Thyroid gland (tissue), 4 donors: ENCODE data around the gene ERCC6L. TPM values are rescaled to one million over a fixed set of nuclear protein-coding genes. Genes with fewer than 3 reads are reported as not detected.
A peak's percentile ranks its signal among the peaks of the same experiment; 100 is the strongest.

Experiments used
- DNase-seq, 2 donors: peaks; one replicate each; pipeline ENCODE4 v3.0.0-alpha.2; 2019
- H3K27ac ChIP-seq, 3 donors: fragments of 200-600 bp; sonication (generic); 1 replicate in 2 of 3; 2 replicates in 1 of 3; pipeline ENCODE4 v1.5.1; 2016 to 2019; ENCODE audit warnings: mild to moderate bottlenecking in 1 of 3, moderate library complexity in 1 of 3
- H3K27me3 ChIP-seq: fragments of 200-600 bp; sonication (generic); one replicate; pipeline ENCODE4 v1.5.1; 2019
- H3K36me3 ChIP-seq, 2 donors: fragments of 200-600 bp; sonication (generic); one replicate each; pipeline ENCODE4 v1.5.1; 2016 to 2019
- H3K4me1 ChIP-seq, 2 donors: fragments of 200-600 bp; sonication (generic); one replicate each; pipeline ENCODE4 v1.5.1; 2017 to 2019
- H3K4me3 ChIP-seq, 3 donors: fragments of 200-600 bp; sonication (generic); replicated peaks in 1 of 3; 1 replicate in 2 of 3; 2 replicates in 1 of 3; pipeline ENCODE4 v1.5.1; 2016; ENCODE audit warnings: mild to moderate bottlenecking in 1 of 3
- H3K9me3 ChIP-seq: fragments of 200-600 bp; sonication (generic); one replicate; pipeline ENCODE4 v1.5.1; 2017
- POLR2A ChIP-seq, 2 donors: fragments of 450-650 bp; IDR thresholded peaks; one replicate each; pipeline ENCODE4 v1.6.1; 2017; ENCODE audit warnings: antibody characterized with exemption in 2 of 2, mild to moderate bottlenecking in 2 of 2, moderate library complexity in 1 of 2
- WGBS, 2 donors: methylation state at CpG; one replicate each; pipeline ENCODE4 v1.1.5; 2017; 5-methylcytosine and 5-hydroxymethylcytosine counted together
- intact Hi-C: fragments of 100-400 bp; cut with DNase I; formaldehyde crosslinking; loops from one replicate; pipeline ENCODE4 v1.15.1; 2023
- total RNA-seq, 4 donors: library from RNA; depleted of rRNA; stranded (reverse); fragments of >200 nt; gene quantifications; one replicate each; pipeline ENCODE4 v1.2.3, GENCODE V29; 2016
- TF ChIP-seq, protein P1 (sequence below), 6 experiments: fragments of 200-600 bp in 3 of 6; fragments of 450-650 bp in 3 of 6; sonication (generic) in 3 of 6; IDR thresholded peaks; one replicate each; pipeline ENCODE4 v1.5.1; 2016 to 2019; ENCODE audit warnings: antibody characterized with exemption in 6 of 6, mild to moderate bottlenecking in 2 of 6, inconsistent platforms in 1 of 6, moderate library complexity in 1 of 6

ERCC6L gene
- total RNA-seq, 4 donors from 2014 or later = 0.13 TPM; not detected in 3

DNA sequence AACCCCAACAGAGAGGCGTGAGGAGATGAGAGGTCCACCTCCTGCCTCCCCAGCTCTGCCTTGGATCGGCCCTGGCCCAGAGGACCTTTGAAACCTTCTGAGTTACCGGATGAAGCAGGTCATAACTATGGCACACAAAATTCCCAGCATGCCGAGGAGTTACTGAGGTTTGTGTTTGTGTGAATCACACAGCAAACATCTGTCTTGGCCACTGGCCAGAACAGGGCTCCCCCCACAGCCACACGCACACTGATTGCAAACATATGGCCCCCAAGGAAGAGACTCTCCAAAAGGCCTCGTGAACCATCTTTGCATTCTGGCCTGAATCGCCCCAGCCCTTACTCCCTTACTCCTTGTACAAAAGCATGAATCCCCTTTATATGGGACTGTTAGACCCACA is 19.3 kb upstream of the ERCC6L start:
- WGBS, 2 donors = 83 to 87% methylated on average over 1 to 6 of the region's 7 CpGs
- no peaks in the 10 kb centered on the region for H3K27me3 ChIP-seq
- no peak overlapping the region for H3K27ac ChIP-seq

DNA sequence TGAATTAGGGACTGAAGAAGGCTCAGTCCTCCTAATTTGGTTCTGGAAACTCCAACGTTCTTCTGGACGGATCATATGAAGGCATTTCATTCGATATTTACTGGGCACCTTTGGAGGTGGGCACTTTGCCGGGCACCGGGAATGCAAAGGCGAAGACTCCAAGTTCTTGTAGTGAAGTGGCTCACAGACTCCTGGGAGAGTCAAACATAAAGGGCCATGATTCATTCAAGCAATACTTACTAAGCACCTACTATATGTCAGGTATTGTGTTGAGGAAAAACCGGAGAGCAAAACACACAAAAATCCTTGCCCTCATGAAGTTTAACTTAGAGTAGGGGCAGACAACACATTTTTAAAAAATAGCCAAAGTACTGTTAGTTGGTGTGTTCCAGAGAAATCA is 17.0 kb upstream of the ERCC6L start:
- no peak for TF ChIP-seq POLR2A (IDR thresholded peaks at IDR 0.05)
- TF ChIP-seq, protein P1, sequence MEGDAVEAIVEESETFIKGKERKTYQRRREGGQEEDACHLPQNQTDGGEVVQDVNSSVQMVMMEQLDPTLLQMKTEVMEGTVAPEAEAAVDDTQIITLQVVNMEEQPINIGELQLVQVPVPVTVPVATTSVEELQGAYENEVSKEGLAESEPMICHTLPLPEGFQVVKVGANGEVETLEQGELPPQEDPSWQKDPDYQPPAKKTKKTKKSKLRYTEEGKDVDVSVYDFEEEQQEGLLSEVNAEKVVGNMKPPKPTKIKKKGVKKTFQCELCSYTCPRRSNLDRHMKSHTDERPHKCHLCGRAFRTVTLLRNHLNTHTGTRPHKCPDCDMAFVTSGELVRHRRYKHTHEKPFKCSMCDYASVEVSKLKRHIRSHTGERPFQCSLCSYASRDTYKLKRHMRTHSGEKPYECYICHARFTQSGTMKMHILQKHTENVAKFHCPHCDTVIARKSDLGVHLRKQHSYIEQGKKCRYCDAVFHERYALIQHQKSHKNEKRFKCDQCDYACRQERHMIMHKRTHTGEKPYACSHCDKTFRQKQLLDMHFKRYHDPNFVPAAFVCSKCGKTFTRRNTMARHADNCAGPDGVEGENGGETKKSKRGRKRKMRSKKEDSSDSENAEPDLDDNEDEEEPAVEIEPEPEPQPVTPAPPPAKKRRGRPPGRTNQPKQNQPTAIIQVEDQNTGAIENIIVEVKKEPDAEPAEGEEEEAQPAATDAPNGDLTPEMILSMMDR (IDR thresholded peaks at IDR 0.05) = no peak
- 53 to 73% methylated on average over 7 of the region's 7 CpGs for WGBS, 2 donors
- Histone ChIP-seq H3K27me3 (no peaks in the 10 kb centered on the region), H3K4me3 (no peak overlapping the region), H3K36me3 (no peaks in the 10 kb centered on the region), H3K4me1 (peaks cover 0 to 11% of the 10 kb centered on the region in 2 donors), H3K27ac (peak overlapping the region in 1 of 3 donors; percentile 69), H3K9me3 (no peaks in the 10 kb centered on the region)
- no peak for DNase-seq
- intact Hi-C loops = no loop called here

More for the DNA sequence above, 19.3 kb upstream of the ERCC6L start:
- Histone ChIP-seq H3K4me1 (peaks cover 4 to 18% of the 10 kb centered on the region in 2 donors), H3K4me3 (no peak overlapping the region), H3K9me3 (no peaks in the 10 kb centered on the region), H3K36me3 (no peaks in the 10 kb centered on the region)
- TF ChIP-seq POLR2A (IDR thresholded peaks at IDR 0.05) = no peak
- TF ChIP-seq, protein P1 (IDR thresholded peaks at IDR 0.05) = no peak
- intact Hi-C loops = no loop called here
- no peak for DNase-seq

DNA sequence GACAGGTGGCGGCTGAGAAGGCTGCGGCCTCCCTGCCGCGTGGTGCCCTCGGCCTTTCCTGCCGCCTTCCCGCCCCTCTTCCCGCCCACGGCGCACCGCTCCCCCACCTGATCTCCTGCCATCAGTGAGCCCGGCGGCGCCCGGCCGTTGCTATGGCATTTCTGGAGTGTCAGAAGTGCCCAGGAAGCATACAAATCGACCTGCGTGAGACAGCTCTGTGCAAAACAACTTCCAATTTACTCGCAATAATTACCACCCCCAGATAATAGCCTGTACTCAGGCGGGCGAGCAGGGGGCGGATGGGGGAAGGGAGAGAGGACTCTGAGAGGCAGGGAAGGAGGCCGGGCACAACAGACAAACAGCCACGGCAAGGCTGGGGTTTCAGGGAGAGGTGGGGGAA is 16.6 kb upstream of the ERCC6L start:
- peak; percentile 78 for DNase-seq
- WGBS, 2 donors = 12 to 13% methylated on average over 8 to 15 of the region's 24 CpGs
- TF ChIP-seq POLR2A (IDR thresholded peaks at IDR 0.05) = no peak
- TF ChIP-seq, protein P1 (IDR thresholded peaks at IDR 0.05) = no peak
- Histone ChIP-seq H3K4me3 (no peak overlapping the region), H3K27me3 (no peaks in the 10 kb centered on the region), H3K9me3 (no peaks in the 10 kb centered on the region), H3K36me3 (no peaks in the 10 kb centered on the region), H3K27ac (peak overlapping the region in 1 of 3 donors; percentile 69), H3K4me1 (peaks cover 0 to 11% of the 10 kb centered on the region in 2 donors)
- intact Hi-C loops = no loop called here

DNA sequence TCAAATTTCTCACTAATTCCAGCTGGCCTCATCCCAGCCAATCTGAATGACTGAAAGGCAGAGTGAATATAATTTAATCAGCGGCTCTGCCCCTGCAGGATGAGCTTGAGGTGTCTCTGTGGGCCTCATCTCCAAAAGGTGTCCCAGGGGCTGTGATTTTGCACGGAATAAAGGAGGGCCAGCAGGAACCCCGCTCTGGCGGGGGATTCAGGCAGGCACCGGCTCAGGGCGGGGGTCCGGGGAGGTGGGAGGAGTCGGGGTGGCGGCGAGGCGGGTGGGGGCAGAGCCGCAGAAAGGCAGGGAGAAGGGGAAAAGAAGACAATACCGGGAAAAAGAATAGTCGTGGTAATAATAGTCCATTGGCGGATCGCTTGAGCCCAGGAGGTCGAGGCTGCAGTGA is 16.0 kb upstream of the ERCC6L start:
- TF ChIP-seq POLR2A (IDR thresholded peaks at IDR 0.05) = no peak
- TF ChIP-seq, protein P1 (IDR thresholded peaks at IDR 0.05) = no peak
- Histone ChIP-seq H3K4me3 (no peak overlapping the region), H3K27me3 (no peaks in the 10 kb centered on the region), H3K27ac (no peak overlapping the region), H3K36me3 (no peaks in the 10 kb centered on the region), H3K9me3 (no peaks in the 10 kb centered on the region), H3K4me1 (peaks cover 0 to 11% of the 10 kb centered on the region in 2 donors)
- DNase-seq = no peak
- 41 to 45% methylated on average over 10 to 17 of the region's 17 CpGs for WGBS, 2 donors
- intact Hi-C loops = no loop called here

DNA sequence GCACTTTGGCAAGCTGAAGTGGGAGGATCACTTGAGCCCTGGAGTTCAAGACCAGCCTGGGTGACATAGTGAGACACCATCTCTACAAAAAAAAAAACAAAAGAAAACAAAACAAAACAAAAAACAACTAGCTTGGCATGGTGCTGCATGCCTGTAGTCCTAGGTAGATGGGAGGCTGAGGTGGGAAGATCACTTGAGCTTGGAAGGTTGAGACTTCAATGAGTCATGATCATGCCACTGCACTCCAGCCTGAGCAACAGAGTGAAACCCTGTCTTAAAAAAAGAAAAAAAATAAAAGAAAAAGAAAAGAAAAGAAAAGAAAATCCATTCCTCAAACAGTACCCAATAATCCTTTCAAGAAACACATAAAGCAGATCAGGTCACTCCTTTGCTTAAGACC is 14.9 kb upstream of the ERCC6L start:
- H3K27ac ChIP-seq = no peak overlapping the region
- intact Hi-C loops = no loop called here
- DNase-seq = peak in 1 of 2 donors; percentile 10
- no peak for TF ChIP-seq POLR2A (IDR thresholded peaks at IDR 0.05)
- TF ChIP-seq, protein P1 (IDR thresholded peaks at IDR 0.05) = no peak
- no peaks in the 10 kb centered on the region for H3K9me3 ChIP-seq
- peaks cover 0 to 11% of the 10 kb centered on the region in 2 donors for H3K4me1 ChIP-seq
- H3K27me3 ChIP-seq = no peaks in the 10 kb centered on the region
- no peak overlapping the region for H3K4me3 ChIP-seq
- no peaks in the 10 kb centered on the region for H3K36me3 ChIP-seq
